NCI-H510A (cell line): ENCODE data around the gene MVP.
"Not testable (repeated sequence)": the region's sequence is repeated elsewhere in the genome, so short reads cannot be mapped to it uniquely, and the experiment has no call there.

ENCODE experiments used
- DNase-seq: peaks from one replicate; lab custom pipeline; 2025; lab: John Stamatoyannopoulos, UW

Gene MVP

DNA sequence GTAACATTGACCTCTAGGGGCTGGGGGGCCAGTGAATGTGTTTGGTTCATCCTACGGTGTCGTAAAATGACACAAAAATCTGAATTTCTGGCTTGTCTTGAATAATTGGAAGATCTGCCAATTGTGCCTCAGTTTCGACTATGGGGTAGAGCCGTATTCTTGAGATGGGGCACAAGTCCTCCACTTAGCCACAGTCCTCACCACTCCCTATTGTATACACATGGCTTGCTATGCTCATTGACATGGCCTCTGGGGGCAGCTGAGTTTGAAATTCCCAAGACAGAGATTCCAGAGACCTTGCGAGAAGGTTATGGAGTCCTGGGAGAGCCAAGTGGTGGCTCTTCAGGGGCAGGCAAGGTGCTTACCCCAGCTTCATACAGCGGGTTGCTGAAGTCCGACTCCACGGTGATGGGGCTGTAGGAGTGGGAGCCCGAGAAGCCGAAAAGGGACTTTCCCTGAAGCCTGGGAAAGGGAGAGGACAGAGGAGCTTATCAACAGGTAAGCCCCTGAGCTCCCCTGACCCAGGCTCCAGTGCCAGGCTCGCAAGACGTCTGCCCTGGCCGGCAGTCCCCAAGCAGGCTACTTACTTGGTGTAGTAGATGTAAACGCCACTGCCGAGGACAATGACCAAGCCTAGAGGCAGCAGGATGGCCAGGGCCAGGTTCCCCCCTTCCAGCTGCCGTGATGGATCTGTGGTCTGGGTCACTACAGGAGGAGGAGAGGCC, 51.7 kb downstream of the MVP start:
- no peak for DNase-seq

GRCh38 chr16:29873319-29873718, 53.1 kb downstream of the MVP start:
- no peak for DNase-seq

GRCh38 chr16:29875206-29875605, 54.9 kb downstream of the MVP start:
- DNase-seq, result no peak

DNA sequence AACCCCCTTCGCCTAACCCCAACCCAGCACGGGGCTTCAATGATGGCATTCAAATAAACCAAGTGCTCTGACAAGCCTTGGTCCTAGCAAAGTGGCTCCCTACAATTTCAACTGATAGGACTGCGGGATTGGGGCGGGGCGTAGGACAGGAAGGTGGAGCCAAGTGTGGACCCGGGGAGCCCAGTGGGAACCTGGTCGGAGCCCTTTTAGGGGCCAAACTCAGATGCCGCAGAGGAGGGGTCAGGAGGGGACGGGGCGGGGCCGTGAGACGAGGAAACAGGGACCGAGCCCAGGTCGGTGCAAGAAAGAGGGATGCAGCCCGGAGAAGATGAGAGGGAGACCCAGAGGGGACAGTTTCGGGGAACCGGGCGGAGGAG, 55.9 kb downstream of the MVP start:
- no peak for DNase-seq

- DNase-seq, result no peak
Observed at GRCh38 chr16:29876594-29877249, 56.5 kb downstream of the MVP start.

DNA sequence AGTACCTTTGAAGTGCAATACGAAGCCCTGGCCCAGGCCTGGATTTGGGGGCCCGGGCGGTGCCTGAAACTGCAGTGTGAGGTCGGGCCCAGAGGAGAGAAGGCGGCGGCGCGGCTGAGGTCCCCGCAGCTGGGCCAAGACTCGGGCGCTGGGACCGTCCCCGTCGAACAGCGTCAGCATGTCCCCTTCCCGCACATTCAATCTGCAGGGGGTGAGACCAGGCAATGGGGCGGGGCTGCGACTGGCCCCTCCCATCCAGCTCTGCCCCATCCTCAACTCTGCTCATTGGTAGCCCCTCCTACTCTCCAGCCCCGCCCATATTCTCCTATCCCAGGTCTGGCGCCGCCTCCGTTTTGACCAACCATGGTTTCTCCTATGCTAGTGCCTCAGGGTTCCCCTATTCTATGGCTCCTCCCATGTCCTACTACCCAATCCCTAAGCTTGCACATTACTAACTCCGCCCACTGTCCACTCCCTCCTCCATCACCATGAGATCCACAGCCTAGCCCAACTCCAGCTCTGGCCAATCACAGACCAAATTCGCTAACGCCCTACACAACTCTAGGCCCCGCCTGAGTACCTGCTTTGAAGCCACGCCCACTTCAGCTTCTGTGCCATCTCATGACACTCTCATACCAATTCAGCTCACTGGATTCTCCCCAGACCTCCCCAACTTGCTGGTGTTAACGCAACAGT, 57.2 kb downstream of the MVP start:
- no peak for DNase-seq

DNA sequence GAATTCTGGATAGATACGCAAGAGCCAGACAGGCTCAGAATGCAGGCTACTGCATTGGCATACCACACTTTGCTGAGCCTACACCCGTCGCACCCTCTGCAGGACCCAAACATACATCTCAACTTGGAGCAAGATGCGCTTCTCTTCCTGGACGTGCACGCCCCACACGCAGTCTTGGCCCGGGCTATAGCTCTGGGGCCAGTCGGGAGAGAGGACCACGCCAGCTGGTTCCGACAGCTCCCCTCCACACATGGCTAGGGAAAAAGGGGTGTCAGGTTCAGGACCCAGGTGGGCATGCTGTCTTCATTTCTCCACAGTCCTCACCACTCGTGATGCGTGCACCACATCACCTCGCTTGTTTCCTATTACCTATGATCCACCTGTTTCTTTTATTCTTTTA, 57.9 kb downstream of the MVP start:
- no peak for DNase-seq

DNA sequence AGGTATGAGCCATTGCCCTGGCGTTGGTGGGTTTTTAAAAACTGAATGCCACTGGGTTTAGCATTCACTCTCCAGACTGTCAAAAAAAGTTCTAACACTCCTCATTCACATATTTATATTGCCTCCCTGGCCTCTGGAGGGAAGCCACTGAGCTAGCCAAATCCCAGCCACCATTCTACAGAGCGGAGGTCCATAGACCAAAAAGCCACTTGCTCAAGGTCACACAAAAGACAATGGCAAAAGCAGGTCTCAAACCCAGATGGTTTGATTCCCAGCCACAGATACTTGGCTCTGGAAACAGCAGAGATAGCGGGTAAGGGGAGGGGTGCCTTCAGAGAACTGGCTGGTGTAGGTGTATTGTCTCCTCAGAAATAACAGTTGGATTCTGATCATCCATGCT, 60.8 kb downstream of the MVP start:
- no peak for DNase-seq

GRCh38 chr16:29883987-29884386, 63.7 kb downstream of the MVP start:
- DNase-seq, result no peak

GRCh38 chr16:29889372-29889771, 69.1 kb downstream of the MVP start:
- DNase-seq, result not testable (repeated sequence)

DNA sequence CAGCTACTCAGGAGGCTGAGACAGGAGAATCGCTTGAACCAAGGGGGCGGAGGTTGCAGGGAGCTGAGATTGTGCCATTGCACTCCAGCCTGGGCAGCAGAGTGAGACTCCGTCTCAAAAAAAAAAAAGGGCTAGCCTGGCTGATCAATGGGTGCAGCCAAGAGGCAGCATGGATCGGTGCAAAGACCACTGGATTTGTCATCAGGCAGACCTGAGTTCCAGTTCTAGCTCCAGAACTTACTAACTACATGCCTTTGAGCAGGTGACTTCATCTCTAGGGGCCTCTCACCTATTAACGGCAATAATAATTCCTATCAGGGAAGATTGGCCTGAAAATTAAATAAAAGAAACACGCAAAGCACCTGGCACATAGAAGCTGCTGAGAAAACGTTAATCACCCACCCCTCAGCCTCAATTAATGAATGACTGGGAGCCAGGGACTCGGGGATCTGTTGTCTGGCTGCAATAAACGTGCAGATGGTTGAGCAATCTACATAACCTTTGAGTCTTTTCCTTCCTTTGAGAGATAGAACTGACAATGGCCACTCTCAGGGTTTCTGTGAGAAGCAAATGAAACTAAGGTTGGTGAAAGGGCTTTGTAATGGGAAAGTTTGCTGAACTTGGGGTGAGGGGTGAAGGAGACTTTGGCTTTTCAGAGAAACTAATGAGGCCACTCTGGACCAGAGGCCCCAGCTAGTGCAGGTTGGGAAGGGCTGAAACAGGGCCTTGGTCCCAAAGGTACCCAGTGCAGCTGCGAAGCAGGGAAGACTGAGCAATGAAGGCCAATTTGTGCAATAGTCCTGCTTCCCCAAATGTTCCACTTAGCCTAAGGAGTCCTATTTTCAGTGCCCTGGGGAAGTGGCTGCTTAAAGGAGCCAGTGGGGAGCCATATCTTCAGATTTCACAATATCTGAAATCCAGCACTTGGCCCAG, 71.5 kb downstream of the MVP start:
- no peak for DNase-seq

DNA sequence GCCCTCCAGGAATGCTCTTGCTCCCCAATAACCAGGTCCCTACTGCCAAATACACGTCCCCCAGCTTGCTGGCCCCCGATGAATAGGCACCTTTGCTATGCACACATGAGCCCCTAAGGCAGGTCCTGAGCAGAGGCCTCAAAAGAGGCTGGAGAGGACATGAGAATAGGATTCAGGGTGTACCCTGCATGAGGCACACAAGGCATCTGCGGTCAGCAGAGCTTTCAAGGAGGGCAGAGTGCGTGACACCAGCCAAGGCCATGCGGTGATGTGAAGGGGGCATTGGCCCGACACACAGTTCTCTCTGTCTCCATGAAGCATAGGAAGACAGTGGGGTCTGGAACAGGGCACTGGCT, 72.2 kb downstream of the MVP start:
- no peak for DNase-seq

GRCh38 chr16:29893553-29893952, 73.3 kb downstream of the MVP start:
- DNase-seq, result no peak

- DNase-seq, result no peak
Observed at GRCh38 chr16:29894352-29894751, 74.1 kb downstream of the MVP start.

- DNase-seq, result no peak
Observed at GRCh38 chr16:29896841-29897240, 76.6 kb downstream of the MVP start.

DNA sequence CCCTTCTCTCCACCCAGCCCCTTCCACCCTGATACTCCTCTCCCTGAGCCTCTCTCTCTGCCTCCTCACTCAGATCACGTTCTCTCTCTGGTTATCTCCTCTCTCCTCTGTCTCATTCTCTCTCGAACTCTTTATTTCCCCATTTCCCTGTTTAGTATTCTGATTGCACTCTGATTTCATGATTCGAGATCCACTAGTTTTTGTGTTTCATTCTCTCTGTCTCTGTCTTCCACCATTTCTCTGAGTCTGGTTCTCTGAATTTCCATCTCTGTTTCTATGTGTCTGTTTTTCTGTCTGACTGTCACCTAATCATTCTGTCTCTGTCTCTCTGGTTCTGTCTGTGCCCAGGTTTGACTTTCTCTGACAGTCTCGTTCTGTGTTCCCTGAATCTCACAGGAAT, 77.1 kb downstream of the MVP start:
- DNase-seq, result no peak
